IMR-90 (cell line): Measurements from ENCODE around the gene PRAMEF12. TPM values are rescaled to one million over a fixed set of nuclear protein-coding genes. Genes with fewer than 3 reads are reported as not detected.

Experiments
- ATAC-seq: fragments of 200-7000 bp; cut with Tn5 transposase; 2 replicates; pipeline ENCODE4 v1.9.1; 2020; ENCODE audit warnings: low read depth, mild to moderate bottlenecking, moderate library complexity
- BruUV-seq: library from RNA; stranded (reverse); fragments of 400-500 nt; replicated peaks from 2 replicates; lab custom pipeline; 2021; lab: Mats Ljungman, UMichigan
- CTCF ChIA-PET: fragments of 300-600 bp; formaldehyde crosslinking; extraction: SDS; loops from one replicate; lab custom pipeline; 2021; ENCODE audit warnings: antibody characterized with exemption; lab: Yijun Ruan, JAX
- POLR2A ChIA-PET: fragments of 300-600 bp; sonication (Branson Sonifier 250); formaldehyde crosslinking; loops from one replicate; lab custom pipeline; 2022; ENCODE audit warnings: antibody characterized with exemption; ENCODE audit not compliant: unreplicated experiment; lab: Charles Lee
- DNase-seq: peaks from one replicate; pipeline ENCODE4 v3.0.0; 2013
- H2AFZ ChIP-seq: replicated peaks from 2 replicates; pipeline ENCODE3; 2013; ENCODE audit warnings: low read length, mild to moderate bottlenecking; ENCODE audit not compliant: poor library complexity
- H2AK5ac ChIP-seq: 2 replicates; pipeline ENCODE4 v1.6.1; 2013; ENCODE audit warnings: low read depth, low read length, inconsistent platforms
- H2AK9ac ChIP-seq: replicated peaks from 2 replicates; pipeline ENCODE3; 2013; ENCODE audit warnings: mild to moderate bottlenecking, low read depth, low read length, moderate library complexity; ENCODE audit not compliant: poor library complexity
- H2BK120ac ChIP-seq: 2 replicates; pipeline ENCODE4 v1.6.1; 2013; ENCODE audit warnings: low read depth, low read length, inconsistent platforms
- H2BK15ac ChIP-seq: 3 replicates; pipeline ENCODE4 v1.6.1; 2013; ENCODE audit warnings: low read depth, low read length, inconsistent platforms
- H2BK20ac ChIP-seq: 2 replicates; pipeline ENCODE4 v1.6.1; 2013; ENCODE audit warnings: low read depth, mild to moderate bottlenecking, inconsistent platforms, low read length, moderate library complexity
- H2BK5ac ChIP-seq: 2 replicates; pipeline ENCODE4 v1.6.1; 2013; ENCODE audit warnings: mild to moderate bottlenecking, low read depth, low read length, inconsistent platforms; ENCODE audit not compliant: poor library complexity, severe bottlenecking
- H3K14ac ChIP-seq: replicated peaks from 2 replicates; pipeline ENCODE4 v1.6.1; 2013; ENCODE audit warnings: low read depth, low read length, inconsistent platforms
- H3K18ac ChIP-seq: 2 replicates; pipeline ENCODE4 v1.6.1; 2013; ENCODE audit warnings: low read depth, low read length, control low read depth
- H3K23ac ChIP-seq: 2 replicates; pipeline ENCODE4 v1.6.1; 2013; ENCODE audit warnings: low read depth, low read length, inconsistent platforms
- H3K27ac ChIP-seq: 2 replicates; pipeline ENCODE4 v1.5.1; 2013; ENCODE audit warnings: mild to moderate bottlenecking, control low read depth, low read length; ENCODE audit not compliant: insufficient read depth
- H3K27me3 ChIP-seq: 2 replicates; pipeline ENCODE4 v1.6.1; 2013; ENCODE audit warnings: low read length; ENCODE audit not compliant: control insufficient read depth, insufficient read depth
- H3K36me3 ChIP-seq: 2 replicates; pipeline ENCODE4 v1.6.1; 2013; ENCODE audit warnings: low read length, mixed read lengths; ENCODE audit not compliant: control insufficient read depth, insufficient read depth
- H3K4ac ChIP-seq: 2 replicates; pipeline ENCODE4 v1.6.1; 2013; ENCODE audit warnings: low read depth, low read length, inconsistent platforms
- H3K4me1 ChIP-seq: 2 replicates; pipeline ENCODE4 v1.6.1; 2013; ENCODE audit warnings: low read length, mixed read lengths; ENCODE audit not compliant: control insufficient read depth, insufficient read depth
- H3K4me2 ChIP-seq: 2 replicates; pipeline ENCODE4 v1.6.1; 2013; ENCODE audit warnings: low read depth, mild to moderate bottlenecking, control low read depth, low read length, moderate library complexity
- H3K4me3 ChIP-seq: 2 replicates; pipeline ENCODE4 v1.5.1; 2013; ENCODE audit warnings: low read depth, mild to moderate bottlenecking, control low read depth, low read length, moderate library complexity; ENCODE audit not compliant: insufficient read depth
- H3K56ac ChIP-seq: 2 replicates; pipeline ENCODE4 v1.6.1; 2013; ENCODE audit warnings: low read length, inconsistent platforms; ENCODE audit not compliant: insufficient read depth; ENCODE audit errors: extremely low read depth
- H3K79me1 ChIP-seq, 2 experiments: 2 replicates each; pipeline ENCODE4 v1.6.1; 2013; ENCODE audit warnings: low read length in 2 of 2, inconsistent platforms in 1 of 2, low read depth in 1 of 2
- H3K9ac ChIP-seq: 2 replicates; pipeline ENCODE4 v1.6.1; 2013; ENCODE audit warnings: low read depth, low read length, control low read depth
- H3K9me1 ChIP-seq: 2 replicates; pipeline ENCODE4 v1.6.1; 2013; ENCODE audit warnings: low read length, inconsistent platforms; ENCODE audit not compliant: insufficient read depth
- H3K9me3 ChIP-seq: 2 replicates; pipeline ENCODE4 v1.6.1; 2013; ENCODE audit warnings: low read length; ENCODE audit not compliant: control insufficient read depth, insufficient read depth
- H4K20me1 ChIP-seq: 2 replicates; pipeline ENCODE4 v1.6.1; 2013; ENCODE audit warnings: low read length, inconsistent platforms; ENCODE audit not compliant: insufficient read depth
- H4K5ac ChIP-seq: 2 replicates; pipeline ENCODE4 v1.6.1; 2013; ENCODE audit warnings: mild to moderate bottlenecking, low read depth, low read length, control low read depth
- H4K8ac ChIP-seq, 2 experiments: 2 replicates each; pipeline ENCODE4 v1.6.1; 2013; ENCODE audit warnings: low read depth in 2 of 2, low read length in 2 of 2, control low read depth in 1 of 2, inconsistent platforms in 1 of 2
- H4K91ac ChIP-seq: 2 replicates; pipeline ENCODE4 v1.6.1; 2013; ENCODE audit warnings: low read depth, low read length, inconsistent platforms; ENCODE audit not compliant: insufficient read depth
- FOS ChIP-seq: fragments of 150-350 bp; IDR thresholded peaks from 2 replicates; pipeline ENCODE4 v1.6.1; 2016; ENCODE audit warnings: low read depth, low read length
- MAFK ChIP-seq: IDR thresholded peaks from 2 replicates; pipeline ENCODE4 v1.6.1; 2012; ENCODE audit warnings: low read depth, low read length, improper control_type of control experiment
- RCOR1 ChIP-seq: IDR thresholded peaks from 2 replicates; pipeline ENCODE4 v1.6.1; 2012; ENCODE audit warnings: mild to moderate bottlenecking, low read length, improper control_type of control experiment; ENCODE audit not compliant: insufficient replicate concordance
- WGBS, 2 experiments: methylation state at CpG; one replicate each; pipeline versions ENCODE4 v1.1.5 to v1.1.7; 2013; ENCODE audit warnings: missing lambda C conversion rate in 2 of 2; ENCODE audit not compliant: insufficient read length in 1 of 2; ENCODE audit errors: extremely low coverage in 2 of 2; 5-methylcytosine and 5-hydroxymethylcytosine counted together
- dilution Hi-C: fragments of 300-500 bp; cut with HindIII; formaldehyde crosslinking; loops from one replicate; pipeline ENCODE4 v1.14.3; 2018; ENCODE audit warnings: low sequenced_read_pairs; ENCODE audit not compliant: unreplicated experiment
- in situ Hi-C: fragments of 300-500 bp; cut with MboI; formaldehyde crosslinking; loops from 3 replicates; pipeline ENCODE4 v1.14.3; 2019; ENCODE audit warnings: low sequenced_read_pairs, inconsistent platforms, mixed read lengths
- intact Hi-C: fragments of 100-400 bp; cut with micrococcal nuclease; formaldehyde crosslinking; loops from 2 replicates; pipeline ENCODE4 v1.10.0; 2022
- polyA plus RNA-seq, 3 experiments: library from polyadenylated mRNA; depleted of rRNA; stranded (reverse); fragments of >200 nt; gene quantifications; 2 replicates each; pipeline ENCODE4 v1.2.3, GENCODE V29; 2012; ENCODE audit warnings: low replicate concordance in 1 of 3
- total RNA-seq: library from RNA; depleted of rRNA; stranded (reverse); fragments of >200 nt; gene quantifications from 2 replicates; pipeline ENCODE4 v1.2.3, GENCODE V29; 2012

The PRAMEF12 gene
- total and polyA plus RNA-seq, 2 of the 4 experiments (the other 2 are of a cell fraction): not detected

DNA sequence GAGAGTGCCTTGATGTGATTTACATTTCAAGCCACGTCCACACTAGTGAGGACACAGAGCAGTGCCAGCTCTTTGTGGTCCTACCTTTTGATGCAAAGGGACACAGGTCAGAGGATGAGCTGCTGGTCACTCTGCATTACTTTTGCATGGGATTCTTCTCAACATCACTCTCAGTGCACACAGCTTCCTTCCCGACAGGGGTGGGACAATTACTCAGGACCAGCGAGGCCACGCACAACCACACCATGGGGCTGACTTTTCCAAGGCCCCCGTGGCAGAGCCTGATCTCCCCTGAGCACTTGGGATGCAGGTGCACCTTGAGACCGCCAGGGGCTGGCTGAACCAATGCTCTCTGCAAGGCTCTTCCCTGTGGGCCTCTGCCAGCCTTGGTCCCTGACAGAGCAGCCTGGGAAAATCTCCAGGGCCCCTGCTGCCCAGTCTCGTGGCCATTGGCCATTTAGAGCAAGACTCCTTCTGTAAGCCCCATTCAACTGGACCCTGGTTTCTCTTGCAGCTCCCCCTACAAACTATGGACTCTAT, 13.2 kb upstream of the PRAMEF12 start:
- TF ChIP-seq MAFK (no peak), RCOR1 (no peak), FOS (no peak)
- no peaks in the 10 kb centered on the region for H3K4me1 ChIP-seq
- H2AK9ac ChIP-seq: no peak overlapping the region
- H3K27ac ChIP-seq: no peak overlapping the region
- no peak overlapping the region for H3K23ac ChIP-seq
- no peak overlapping the region for H2BK120ac ChIP-seq
- WGBS, 2 experiments: 0% methylated on average over 1 of the region's 7 CpGs; no CpG with 5 or more reads in 1 of the 2 experiments
- ChIA-PET POLR2A (no interaction called here), CTCF (no interaction called here)
- H4K5ac ChIP-seq: no peak overlapping the region
- no peaks in the 10 kb centered on the region for H3K9me1 ChIP-seq
- in situ Hi-C loops: no loop called here
- no peaks in the 10 kb centered on the region for H3K36me3 ChIP-seq
- no peak overlapping the region for H3K4me2 ChIP-seq
- ATAC-seq: no peak
- no peak overlapping the region for H4K91ac ChIP-seq
- H2BK20ac ChIP-seq: no peak overlapping the region
- H2BK15ac ChIP-seq: no peak overlapping the region
- no peak overlapping the region for H3K4me3 ChIP-seq
- H3K4ac ChIP-seq: no peak overlapping the region
- H3K18ac ChIP-seq: no peak overlapping the region
- no peak overlapping the region for H2BK5ac ChIP-seq
- no peak overlapping the region for H4K8ac ChIP-seq
- no peaks in the 10 kb centered on the region for H4K20me1 ChIP-seq
- peaks cover 29% of the 10 kb centered on the region for H3K9me3 ChIP-seq
- H2AK5ac ChIP-seq: no peak overlapping the region
- no peak for DNase-seq
- no peaks in the 10 kb centered on the region for H3K79me1 ChIP-seq
- no peaks in the 10 kb centered on the region for H3K27me3 ChIP-seq
- no peak overlapping the region for H3K9ac ChIP-seq
- dilution Hi-C loops: no loop called here
- no peak overlapping the region for H3K14ac ChIP-seq
- intact Hi-C loops: no loop called here
- no peak overlapping the region for H2AFZ ChIP-seq
- no TSS peak for BruUV-seq
- H3K56ac ChIP-seq: no peak overlapping the region
